ENCODE results near the gene CAST. TPM values are rescaled to one million over a fixed set of nuclear protein-coding genes. Genes with fewer than 3 reads are reported as not detected.

CAST gene
- total RNA-seq, 1 donor from 2014 or later = 174 TPM

DNA sequence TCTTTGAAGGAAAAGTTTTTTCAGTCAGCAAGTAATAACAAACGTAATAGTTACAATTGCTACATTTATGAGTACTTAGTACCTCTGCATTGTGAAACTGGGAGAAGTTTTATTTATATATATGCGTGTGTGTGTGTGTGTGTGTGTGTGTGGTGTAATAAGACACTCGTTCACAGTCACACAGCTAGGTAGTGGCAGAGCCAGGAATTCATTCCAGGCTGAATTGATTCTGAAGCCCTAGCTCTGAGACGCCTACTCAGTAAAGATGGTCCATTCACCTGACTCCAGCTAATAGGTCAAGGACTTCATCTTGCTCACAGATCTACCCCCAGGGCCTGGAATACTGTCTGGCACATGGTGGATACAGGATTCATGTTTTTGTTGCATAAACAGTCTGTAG lies 13.6 kb upstream of the CAST start:
- no peak for DNase-seq (ENCODE audit: low read depth)
- Histone ChIP-seq H3K36me3 (ENCODE audit: control insufficient read depth, insufficient read depth, low read length) (no peaks in the 10 kb centered on the region), H3K27me3 (ENCODE audit: control insufficient read depth, insufficient read depth, low read length) (no peaks in the 10 kb centered on the region), H3K4me3 (ENCODE audit: low read depth, low read length) (no peak overlapping the region)
- TF ChIP-seq, protein P1, sequence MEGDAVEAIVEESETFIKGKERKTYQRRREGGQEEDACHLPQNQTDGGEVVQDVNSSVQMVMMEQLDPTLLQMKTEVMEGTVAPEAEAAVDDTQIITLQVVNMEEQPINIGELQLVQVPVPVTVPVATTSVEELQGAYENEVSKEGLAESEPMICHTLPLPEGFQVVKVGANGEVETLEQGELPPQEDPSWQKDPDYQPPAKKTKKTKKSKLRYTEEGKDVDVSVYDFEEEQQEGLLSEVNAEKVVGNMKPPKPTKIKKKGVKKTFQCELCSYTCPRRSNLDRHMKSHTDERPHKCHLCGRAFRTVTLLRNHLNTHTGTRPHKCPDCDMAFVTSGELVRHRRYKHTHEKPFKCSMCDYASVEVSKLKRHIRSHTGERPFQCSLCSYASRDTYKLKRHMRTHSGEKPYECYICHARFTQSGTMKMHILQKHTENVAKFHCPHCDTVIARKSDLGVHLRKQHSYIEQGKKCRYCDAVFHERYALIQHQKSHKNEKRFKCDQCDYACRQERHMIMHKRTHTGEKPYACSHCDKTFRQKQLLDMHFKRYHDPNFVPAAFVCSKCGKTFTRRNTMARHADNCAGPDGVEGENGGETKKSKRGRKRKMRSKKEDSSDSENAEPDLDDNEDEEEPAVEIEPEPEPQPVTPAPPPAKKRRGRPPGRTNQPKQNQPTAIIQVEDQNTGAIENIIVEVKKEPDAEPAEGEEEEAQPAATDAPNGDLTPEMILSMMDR (IDR thresholded peaks at IDR 0.05; ENCODE audit: insufficient read depth, low read length, poor library complexity, severe bottlenecking) = no peak

DNA sequence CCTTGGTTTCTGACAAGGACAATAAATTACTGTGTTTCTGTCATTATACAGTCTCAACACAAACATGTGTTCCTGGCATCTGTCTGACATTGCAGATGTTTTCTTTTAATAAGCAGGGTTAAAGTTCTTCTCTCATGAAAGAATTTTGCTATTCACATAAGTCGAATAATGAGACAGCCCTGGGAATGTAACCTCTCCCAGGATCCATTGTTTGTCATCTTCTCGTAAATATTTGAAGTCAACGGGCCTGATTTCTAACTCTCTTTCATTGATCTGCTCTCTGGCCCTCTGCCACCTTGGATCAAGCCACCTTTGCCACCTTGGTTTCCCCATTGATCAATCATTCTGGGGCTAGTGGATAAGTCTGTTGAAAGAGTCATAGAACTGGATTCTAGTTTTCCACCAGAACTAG lies 12.9 kb upstream of the CAST start:
- no peaks in the 10 kb centered on the region for H3K36me3 ChIP-seq (ENCODE audit: control insufficient read depth, insufficient read depth, low read length)
- DNase-seq (ENCODE audit: low read depth) = no peak
- no peak overlapping the region for H3K4me3 ChIP-seq (ENCODE audit: low read depth, low read length)
- no peaks in the 10 kb centered on the region for H3K27me3 ChIP-seq (ENCODE audit: control insufficient read depth, insufficient read depth, low read length)
- TF ChIP-seq, protein P1 (IDR thresholded peaks at IDR 0.05; ENCODE audit: insufficient read depth, low read length, poor library complexity, severe bottlenecking) = no peak

DNA sequence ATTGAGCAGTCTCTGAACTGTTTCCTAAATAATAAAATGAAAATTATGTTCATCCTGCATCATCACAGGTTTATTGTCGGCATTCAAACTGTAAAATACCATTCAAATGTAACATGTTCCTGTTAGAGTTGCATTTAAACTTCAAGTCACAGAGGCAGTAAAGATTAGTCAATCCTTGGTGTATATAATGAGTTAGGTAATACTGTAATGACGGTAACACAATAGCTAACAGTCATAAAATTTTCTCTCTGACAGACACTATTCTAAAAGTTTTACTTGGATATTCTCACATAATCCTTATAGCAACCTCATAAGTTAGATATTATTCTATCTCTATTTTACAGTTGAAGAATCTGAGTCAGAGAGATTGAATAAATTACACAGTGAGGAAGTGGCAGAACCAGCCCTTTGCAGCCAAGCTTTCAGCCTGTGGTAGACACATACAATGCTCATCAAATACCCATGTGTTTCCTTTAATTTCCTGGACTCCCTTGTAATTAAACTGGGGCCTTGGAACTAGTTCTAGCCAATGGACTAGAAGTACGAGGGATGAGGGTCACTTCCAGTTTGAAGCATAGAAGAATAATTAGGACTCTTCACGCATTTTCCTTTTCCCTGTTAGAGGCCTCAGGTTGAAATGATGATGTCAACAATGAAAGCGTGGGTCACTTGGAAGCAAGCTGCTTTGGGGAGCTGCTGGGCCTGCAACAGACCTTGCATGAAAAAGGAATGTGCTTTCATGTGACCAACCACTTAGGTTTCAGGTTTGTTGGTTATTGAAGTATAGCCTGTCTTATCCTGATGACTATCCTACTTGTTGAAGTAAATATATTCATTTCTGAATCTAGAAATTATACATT lies 12.3 kb upstream of the CAST start:
- Histone ChIP-seq H3K4me3 (ENCODE audit: low read depth, low read length) (no peak overlapping the region), H3K27me3 (ENCODE audit: control insufficient read depth, insufficient read depth, low read length) (no peaks in the 10 kb centered on the region), H3K36me3 (ENCODE audit: control insufficient read depth, insufficient read depth, low read length) (no peaks in the 10 kb centered on the region)
- TF ChIP-seq, protein P1 (IDR thresholded peaks at IDR 0.05; ENCODE audit: insufficient read depth, low read length, poor library complexity, severe bottlenecking) = no peak
- no peak for DNase-seq (ENCODE audit: low read depth)

DNA sequence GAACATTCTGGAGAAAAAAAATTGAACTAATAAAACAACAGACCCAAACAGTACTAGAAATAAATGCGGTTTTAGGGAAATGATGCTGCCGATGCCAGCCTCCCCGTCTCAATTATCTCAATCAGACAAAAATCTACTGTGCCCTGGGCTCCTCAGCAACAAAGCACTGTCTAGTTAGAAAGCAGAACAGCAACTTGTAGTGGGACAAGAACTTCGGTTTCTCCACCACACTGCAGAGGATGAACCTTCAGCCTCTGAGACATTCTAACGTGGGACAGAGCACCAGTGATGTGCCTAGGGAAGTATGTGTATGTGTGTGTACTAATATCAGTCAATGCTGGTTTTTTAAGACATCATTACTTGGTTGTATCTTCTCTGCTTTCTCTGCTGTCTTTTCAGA lies 11.1 kb upstream of the CAST start:
- Histone ChIP-seq H3K4me3 (ENCODE audit: low read depth, low read length) (no peak overlapping the region), H3K36me3 (ENCODE audit: control insufficient read depth, insufficient read depth, low read length) (no peaks in the 10 kb centered on the region), H3K27me3 (ENCODE audit: control insufficient read depth, insufficient read depth, low read length) (no peaks in the 10 kb centered on the region)
- no peak for DNase-seq (ENCODE audit: low read depth)
- TF ChIP-seq, protein P1 (IDR thresholded peaks at IDR 0.05; ENCODE audit: insufficient read depth, low read length, poor library complexity, severe bottlenecking) = no peak

DNA sequence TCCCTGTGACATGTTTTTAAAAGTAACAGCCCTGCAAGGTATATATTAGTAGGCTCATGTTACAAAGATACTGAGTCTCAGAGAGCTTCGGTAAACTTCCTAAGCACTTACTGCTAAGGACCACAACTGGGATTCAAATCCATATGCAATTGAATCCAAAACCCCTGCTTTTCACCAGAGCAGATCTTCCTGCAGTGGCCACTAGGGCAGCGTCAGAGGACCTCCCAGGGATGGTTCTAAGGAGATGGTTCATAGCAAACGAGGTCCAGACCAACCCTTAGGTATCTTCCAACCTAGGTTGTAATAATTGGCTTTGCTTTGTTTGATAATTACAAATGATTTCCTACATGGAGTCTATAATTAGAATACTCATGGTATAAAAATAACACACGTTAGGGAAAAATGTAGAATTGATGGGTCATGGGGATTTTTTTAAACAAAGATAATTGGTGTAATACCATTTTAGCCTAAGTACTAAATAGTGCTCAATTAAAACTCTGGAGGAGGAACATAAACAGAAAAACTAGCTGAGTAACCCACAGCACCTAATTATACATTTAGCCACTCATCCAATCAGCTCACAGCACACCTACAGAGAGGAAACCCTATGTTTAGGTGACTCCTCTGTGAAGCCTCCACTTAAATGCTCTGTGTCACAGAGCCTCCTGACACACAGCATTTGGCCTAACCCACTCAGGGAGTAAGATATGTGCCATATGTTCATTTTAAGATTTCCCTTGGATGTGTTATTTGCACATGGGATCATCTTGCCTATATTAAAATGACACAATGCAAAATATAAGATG lies 10.0 kb upstream of the CAST start:
- H3K36me3 ChIP-seq (ENCODE audit: control insufficient read depth, insufficient read depth, low read length) = no peaks in the 10 kb centered on the region
- H3K4me3 ChIP-seq (ENCODE audit: low read depth, low read length) = no peak overlapping the region
- TF ChIP-seq, protein P1 (IDR thresholded peaks at IDR 0.05; ENCODE audit: insufficient read depth, low read length, poor library complexity, severe bottlenecking) = peak; percentile 35
- no peaks in the 10 kb centered on the region for H3K27me3 ChIP-seq (ENCODE audit: control insufficient read depth, insufficient read depth, low read length)
- no peak for DNase-seq (ENCODE audit: low read depth)
